ENCODE results near the gene B3GALT2. TPM values are rescaled to one million over a fixed set of nuclear protein-coding genes. Genes with fewer than 3 reads are reported as not detected.

B3GALT2 gene
- total and polyA plus RNA-seq, 2 of the 8 experiments (the other 6 are each of a cell fraction or from before 2014, with no cell fraction given): not detected

GRCh38 chr1:193176788-193177187, 9.6 kb downstream of the B3GALT2 start:
- Histone ChIP-seq H2BK15ac (ENCODE audit: low read length) (no peak overlapping the region), H3K9me3 (ENCODE audit: insufficient read depth in 2 of 2, low read depth in 1 of 2, low read length in 1 of 2) (no peaks in the 10 kb centered on the region), H3K27me3 (replicated peaks in 1 of 4; ENCODE audit: control insufficient read depth in 3 of 4, extremely low read depth in 1 of 4, insufficient read depth in 3 of 4, low read length in 3 of 4) (no peaks in the 10 kb centered on the region), H2AK5ac (ENCODE audit: low read depth, low read length) (no peak overlapping the region), H4K20me1 (replicated peaks in 1 of 2; ENCODE audit: control insufficient read depth in 1 of 2, insufficient read depth in 2 of 2, low read length in 2 of 2) (peaks cover 1 to 3% of the 10 kb centered on the region in 2 experiments), H4K5ac (ENCODE audit: insufficient read length, low read depth, low read length) (no peak overlapping the region), H3K23ac (ENCODE audit: insufficient read length) (no peak overlapping the region), H4K91ac (replicated peaks; ENCODE audit: insufficient read length, low read length) (no peak overlapping the region), H3K18ac (ENCODE audit: extremely low read depth, low read length) (no peak overlapping the region), H2AFZ (ENCODE audit: low read length) (no peak overlapping the region), H2BK12ac (ENCODE audit: low read depth, low read length) (no peak overlapping the region), H3K4me1 (replicated peaks in 1 of 4; ENCODE audit: control insufficient read depth in 3 of 4, insufficient read depth in 4 of 4, low read length in 3 of 4) (no peaks in the 10 kb centered on the region), H3K79me1 (ENCODE audit: low read depth, low read length) (no peaks in the 10 kb centered on the region; the same call in none of the 2 replicates), H2BK5ac (ENCODE audit: low read depth, low read length) (no peak overlapping the region), H3K9ac (replicated peaks in 1 of 4; ENCODE audit: extremely low read depth in 1 of 4, low read depth in 3 of 4, low read length in 3 of 4) (no peak overlapping the region), H2BK20ac (ENCODE audit: low read length) (no peak overlapping the region), H4K8ac (ENCODE audit: extremely low read depth, insufficient read depth, low read length) (no peak overlapping the region), H3K4me2 (ENCODE audit: insufficient read depth in 1 of 2, low read depth in 2 of 2, low read length in 2 of 2) (no peak overlapping the region), H3K79me2 (ENCODE audit: control insufficient read depth in 1 of 2, insufficient read depth in 2 of 2, low read length in 2 of 2) (peaks cover 0 to 41% of the 10 kb centered on the region in 2 experiments; a peak in 2 of 4 replicates), H2BK120ac (replicated peaks; ENCODE audit: low read depth, low read length) (no peak overlapping the region), H3K36me3 (ENCODE audit: control insufficient read depth in 2 of 4, insufficient read depth in 4 of 4, low read length in 3 of 4) (no peaks in the 10 kb centered on the region), H3K56ac (replicated peaks; ENCODE audit: insufficient read length, low read depth, low read length) (no peak overlapping the region), H3K4ac (replicated peaks; ENCODE audit: insufficient read length, low read depth, low read length) (no peak overlapping the region), H3K23me2 (ENCODE audit: low read depth, low read length) (no peaks in the 10 kb centered on the region), H3K4me3 (ENCODE audit: extremely low read depth in 1 of 4, insufficient read depth in 2 of 4, low read depth in 3 of 4, low read length in 4 of 4) (no peak overlapping the region), H3K27ac (ENCODE audit: low read depth, low read length) (no peak overlapping the region), H3K14ac (ENCODE audit: insufficient read length) (no peak overlapping the region)
- FAIRE-seq (no peak), DNase-seq (ENCODE audit: low read depth in 1 of 2, low spot score in 2 of 2) (no peak)
- ChIA-PET POLR2A (ENCODE audit: partially characterized antibody) (no interaction called here), CTCF (ENCODE audit: partially characterized antibody) (no interaction called here)
- TF ChIP-seq KDM5A (IDR thresholded peaks at IDR 0.05; ENCODE audit: low read length): no peak
- TF ChIP-seq NANOG (IDR thresholded peaks at IDR 0.05; ENCODE audit: insufficient read depth, low read depth, low read length, poor library complexity, severe bottlenecking): no peak
- TF ChIP-seq TAF7 (optimal IDR thresholded peaks at IDR 0.05; ENCODE audit: borderline replicate concordance, low read depth, low read length): no peak
